Hematopoietic multipotent progenitor cell (in vitro differentiated cells): Measurements from ENCODE around the gene OAS2. TPM values are rescaled to one million over a fixed set of nuclear protein-coding genes. Genes with fewer than 3 reads are reported as not detected.

Source experiments
- DNase-seq, 3 donors: peaks; one replicate each; pipeline ENCODE4 v3.0.0-alpha.2; 2011 to 2015; ENCODE audit warnings: low read depth in 2 of 3, low spot score in 2 of 3
- total RNA-seq: library from RNA; depleted of rRNA; stranded (reverse); fragments of >200 nt; gene quantifications from one replicate; pipeline ENCODE4 v1.2.3, GENCODE V29; 2012

The OAS2 gene
- total RNA-seq, 1 donor = 34.7 TPM

GRCh38 chr12:113056631-113057488 is 78.5 kb downstream of the OAS2 start, which contains the start of gene DTX1:
Gene DTX1, plus strand, starts transcription at chr12:113056730. Its CDS starts 1,463 bp downstream, at chr12:113058193.
- DNase-seq = peak in 1 of 3 donors; percentile 22

DNA sequence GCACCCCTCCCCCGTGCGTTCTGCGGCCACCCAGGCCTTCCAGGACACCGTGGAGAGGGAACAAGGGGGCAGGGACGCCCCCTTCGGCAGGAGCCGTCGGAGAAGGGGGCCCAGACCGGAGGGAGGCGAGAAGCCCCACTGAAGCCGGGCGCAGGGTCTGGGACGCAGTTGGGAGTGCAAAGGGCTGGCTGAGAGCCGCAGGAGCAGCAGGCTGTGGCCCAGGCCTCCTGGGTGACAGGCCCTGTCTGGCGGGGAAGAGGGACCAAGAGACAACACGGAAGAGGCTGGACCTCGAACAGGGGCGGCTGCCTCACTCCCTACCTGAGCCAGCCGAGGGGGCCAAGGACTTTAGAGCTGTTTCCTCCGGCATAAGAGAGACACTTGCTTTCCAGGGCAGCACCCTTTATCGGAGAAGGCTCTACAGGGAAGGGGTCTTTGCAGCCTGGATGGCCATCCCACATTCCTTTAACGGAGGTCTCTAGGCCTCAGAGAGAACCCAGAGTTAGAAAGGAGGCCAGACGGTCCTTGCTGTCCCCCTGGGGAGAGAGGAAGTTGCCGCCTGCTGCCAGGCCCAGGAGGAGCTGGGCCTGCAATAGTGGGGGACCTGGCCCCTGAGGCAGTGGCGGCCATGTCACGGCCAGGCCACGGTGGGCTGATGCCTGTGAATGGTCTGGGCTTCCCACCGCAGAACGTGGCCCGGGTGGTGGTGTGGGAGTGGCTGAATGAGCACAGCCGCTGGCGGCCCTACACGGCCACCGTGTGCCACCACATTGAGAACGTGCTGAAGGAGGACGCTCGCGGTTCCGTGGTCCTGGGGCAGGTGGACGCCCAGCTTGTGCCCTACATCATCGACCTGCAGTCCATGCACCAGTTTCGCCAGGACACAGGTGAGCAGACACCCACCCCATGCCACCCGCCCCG is 79.5 kb downstream of the OAS2 start:
- no peak for DNase-seq

DNA sequence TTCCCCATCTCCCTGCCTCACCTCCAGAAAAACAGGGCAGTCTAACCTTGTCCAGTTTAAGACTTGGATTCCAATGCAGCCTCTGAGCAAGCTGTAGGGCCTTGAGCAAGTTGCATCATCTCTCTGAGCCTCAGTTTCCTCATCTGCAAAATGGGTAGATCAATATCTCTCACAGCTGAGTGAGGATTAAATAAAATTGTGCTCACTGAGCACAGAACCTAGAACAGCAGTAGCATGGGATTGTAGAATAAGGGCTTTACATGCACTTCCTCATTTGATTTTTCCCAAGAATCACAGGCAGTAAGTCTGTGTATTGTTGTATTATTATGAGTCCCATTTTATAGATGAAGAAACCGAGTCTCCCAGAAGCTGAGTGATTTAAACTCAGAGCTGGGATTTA is 80.2 kb downstream of the OAS2 start:
- DNase-seq = no peak

- DNase-seq = no peak
Observed at GRCh38 chr12:113059071-113059595, 80.8 kb downstream of the OAS2 start.

DNA sequence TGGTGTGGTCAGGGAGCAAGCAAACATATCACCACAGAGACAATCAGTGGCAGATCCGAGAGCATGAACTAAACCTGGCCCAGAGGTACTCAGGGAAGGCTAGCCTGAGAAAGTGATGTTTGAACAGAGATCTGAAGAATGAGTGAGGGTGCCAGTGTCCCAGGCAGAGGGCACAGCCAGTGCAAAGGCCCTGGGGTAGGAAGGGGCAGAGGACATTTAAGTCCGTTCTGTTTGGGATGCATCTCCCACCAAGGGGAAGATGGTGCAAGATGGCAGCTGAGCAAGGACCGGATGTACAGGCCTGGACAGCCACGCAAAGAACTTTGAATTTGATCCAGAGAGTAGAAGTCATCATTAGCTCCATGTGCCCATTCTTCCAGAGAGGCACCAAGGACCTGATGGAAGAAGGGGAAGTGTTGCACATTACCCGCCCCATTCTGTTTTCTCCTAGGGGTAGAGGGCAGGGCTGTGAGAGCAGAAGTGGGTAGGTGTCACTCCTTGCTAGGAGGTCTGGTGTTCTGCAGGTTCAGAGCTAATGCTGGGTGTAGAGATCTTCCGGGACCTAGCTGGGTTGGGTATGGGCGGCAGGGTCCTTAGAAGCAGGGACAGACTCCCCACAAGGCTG is 82.1 kb downstream of the OAS2 start:
- DNase-seq = no peak

- DNase-seq = no peak
Observed at GRCh38 chr12:113061061-113061694, 82.9 kb downstream of the OAS2 start.

Other genes starting within 250 kb of the OAS2 start
- gene RPH3A, start 186.8 kb upstream of the OAS2 start, total RNA-seq = 0.27 TPM
- 24.5 TPM for gene OAS1, start 71.6 kb upstream of the OAS2 start, total RNA-seq
- gene OAS3, start 40.0 kb upstream of the OAS2 start, total RNA-seq = 31.2 TPM
- 1.1 TPM for gene DTX1, start 78.2 kb downstream of the OAS2 start, total RNA-seq
- 0.27 TPM for gene RASAL1, start 157.2 kb downstream of the OAS2 start, total RNA-seq
- gene CFAP73, start 171.2 kb downstream of the OAS2 start, total RNA-seq = not detected
- 57.4 TPM for gene DDX54, start 207.0 kb downstream of the OAS2 start, total RNA-seq
- 28.3 TPM for gene RITA1, start 207.2 kb downstream of the OAS2 start, total RNA-seq
- gene TPCN1, start 242.9 kb downstream of the OAS2 start, total RNA-seq = 16.4 TPM